Esophagus muscularis mucosa (tissue), 4 donors: ENCODE data around the gene PM20D2. TPM values are rescaled to one million over a fixed set of nuclear protein-coding genes. Genes with fewer than 3 reads are reported as not detected.

Experiments used
- DNase-seq: peaks from one replicate; pipeline ENCODE4 v3.0.0-alpha.2; 2017; ENCODE audit errors: extremely low spot score
- H3K27ac ChIP-seq, 4 donors: fragments of 200-600 bp; sonication (generic); replicated peaks in 1 of 4; 1 replicate in 3 of 4; 2 replicates in 1 of 4; pipeline ENCODE4 v1.5.1; 2016 to 2019; ENCODE audit warnings: mild to moderate bottlenecking in 1 of 4
- H3K27me3 ChIP-seq, 4 donors: fragments of 200-600 bp; sonication (generic); one replicate each; pipeline versions ENCODE4 v1.5.1 to v1.6.0; 2016 to 2019
- H3K36me3 ChIP-seq, 4 donors: fragments of 200-600 bp; sonication (generic); one replicate each; pipeline ENCODE4 v1.5.1; 2016 to 2019
- H3K4me1 ChIP-seq, 4 donors: fragments of 200-600 bp; sonication (generic); one replicate each; pipeline ENCODE4 v1.5.1; 2016 to 2019
- H3K4me3 ChIP-seq, 4 donors: fragments of 200-600 bp; sonication (generic); 1 replicate in 2 of 4; 2 replicates in 2 of 4; pipeline ENCODE4 v1.5.1; 2016 to 2019; ENCODE audit warnings: mild to moderate bottlenecking in 4 of 4, moderate library complexity in 1 of 4
- H3K9me3 ChIP-seq, 4 donors: fragments of 200-600 bp; sonication (generic); 1 replicate in 3 of 4; 2 replicates in 1 of 4; pipeline ENCODE4 v1.5.1; 2016 to 2019
- EP300 ChIP-seq: sonication (generic); formaldehyde crosslinking; IDR thresholded peaks from one replicate; pipeline ENCODE4 v1.6.1; 2017; ENCODE audit warnings: antibody characterized with exemption
- POLR2A ChIP-seq: fragments of 450-650 bp; IDR thresholded peaks from one replicate; pipeline ENCODE4 v1.6.1; 2017; ENCODE audit warnings: antibody characterized with exemption, moderate library complexity, mild to moderate bottlenecking, low read depth
- POLR2AphosphoS5 ChIP-seq, 2 donors: sonication (generic); formaldehyde crosslinking; IDR thresholded peaks; one replicate each; pipeline ENCODE4 v1.6.1; 2017; ENCODE audit warnings: antibody characterized with exemption in 2 of 2
- WGBS: methylation state at CpG from one replicate; pipeline ENCODE4 v1.1.5; 2018; 5-methylcytosine and 5-hydroxymethylcytosine counted together
- intact Hi-C: fragments of 100-400 bp; cut with DNase I; formaldehyde crosslinking; loops from one replicate; pipeline ENCODE4 v1.15.1; 2023
- total RNA-seq, 4 donors: library from RNA; depleted of rRNA; stranded (reverse); fragments of >200 nt; gene quantifications; one replicate each; pipeline versions ENCODE4 v1.1.0 to v1.2.1, GENCODE V29; 2016
- TF ChIP-seq, protein P1 (sequence below), 3 experiments: fragments of 200-600 bp in 2 of 3; fragments of 450-650 bp in 1 of 3; sonication (generic) in 2 of 3; IDR thresholded peaks; one replicate each; pipeline ENCODE4 v1.5.1; 2017 to 2019; ENCODE audit warnings: antibody characterized with exemption in 3 of 3, mild to moderate bottlenecking in 2 of 3, moderate library complexity in 1 of 3

The PM20D2 gene
- total RNA-seq, 4 donors from 2014 or later = 14.5 to 27.6 (median 23.7) TPM

GRCh38 chr6:89186762-89187161 is 40.9 kb downstream of the PM20D2 start:
- H3K36me3 ChIP-seq = no peaks in the 10 kb centered on the region
- no peak overlapping the region for H3K27ac ChIP-seq
- 92% methylated on average over 2 of the region's 2 CpGs for WGBS
- H3K9me3 ChIP-seq = no peaks in the 10 kb centered on the region
- no peak for DNase-seq
- TF ChIP-seq, protein P1, sequence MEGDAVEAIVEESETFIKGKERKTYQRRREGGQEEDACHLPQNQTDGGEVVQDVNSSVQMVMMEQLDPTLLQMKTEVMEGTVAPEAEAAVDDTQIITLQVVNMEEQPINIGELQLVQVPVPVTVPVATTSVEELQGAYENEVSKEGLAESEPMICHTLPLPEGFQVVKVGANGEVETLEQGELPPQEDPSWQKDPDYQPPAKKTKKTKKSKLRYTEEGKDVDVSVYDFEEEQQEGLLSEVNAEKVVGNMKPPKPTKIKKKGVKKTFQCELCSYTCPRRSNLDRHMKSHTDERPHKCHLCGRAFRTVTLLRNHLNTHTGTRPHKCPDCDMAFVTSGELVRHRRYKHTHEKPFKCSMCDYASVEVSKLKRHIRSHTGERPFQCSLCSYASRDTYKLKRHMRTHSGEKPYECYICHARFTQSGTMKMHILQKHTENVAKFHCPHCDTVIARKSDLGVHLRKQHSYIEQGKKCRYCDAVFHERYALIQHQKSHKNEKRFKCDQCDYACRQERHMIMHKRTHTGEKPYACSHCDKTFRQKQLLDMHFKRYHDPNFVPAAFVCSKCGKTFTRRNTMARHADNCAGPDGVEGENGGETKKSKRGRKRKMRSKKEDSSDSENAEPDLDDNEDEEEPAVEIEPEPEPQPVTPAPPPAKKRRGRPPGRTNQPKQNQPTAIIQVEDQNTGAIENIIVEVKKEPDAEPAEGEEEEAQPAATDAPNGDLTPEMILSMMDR (IDR thresholded peaks at IDR 0.05) = no peak
- no peak for TF ChIP-seq POLR2AphosphoS5 (IDR thresholded peaks at IDR 0.05)
- no peak for TF ChIP-seq EP300
- no peak for TF ChIP-seq POLR2A
- no peaks in the 10 kb centered on the region for H3K27me3 ChIP-seq
- H3K4me3 ChIP-seq = no peak overlapping the region
- no peaks in the 10 kb centered on the region for H3K4me1 ChIP-seq
- intact Hi-C loops = no loop called here

- H3K4me3 ChIP-seq = no peak overlapping the region
- DNase-seq = no peak
- no peaks in the 10 kb centered on the region for H3K9me3 ChIP-seq
- H3K27ac ChIP-seq = no peak overlapping the region
- WGBS = 94% methylated on average over 5 of the region's 5 CpGs
- TF ChIP-seq EP300 = no peak
- TF ChIP-seq POLR2A = no peak
- TF ChIP-seq POLR2AphosphoS5 (IDR thresholded peaks at IDR 0.05) = no peak
- TF ChIP-seq, protein P1 (IDR thresholded peaks at IDR 0.05) = no peak
- no peaks in the 10 kb centered on the region for H3K36me3 ChIP-seq
- intact Hi-C loops = no loop called here
- H3K27me3 ChIP-seq = no peaks in the 10 kb centered on the region
- no peaks in the 10 kb centered on the region for H3K4me1 ChIP-seq
These were observed 41.6 kb downstream of the PM20D2 start for GRCh38 chr6:89187504-89187903.

DNA sequence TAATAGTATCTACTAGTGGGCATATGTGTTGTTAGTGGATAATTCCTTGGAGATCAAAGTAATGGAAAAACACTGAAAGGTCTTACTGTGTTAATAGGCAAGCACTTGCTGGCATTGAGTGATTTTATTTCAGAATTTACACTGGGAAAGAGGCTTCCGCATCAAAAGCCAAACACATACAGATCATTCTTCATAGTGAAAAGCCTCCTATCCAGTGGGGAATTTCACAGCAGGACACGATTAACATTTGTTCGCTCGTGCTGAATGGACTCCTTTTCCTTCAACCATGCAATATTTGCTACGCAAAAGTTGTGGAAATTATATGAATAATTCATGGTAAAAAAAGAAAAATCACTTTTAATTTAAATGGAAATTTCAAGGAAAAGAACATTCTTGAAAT is 44.9 kb downstream of the PM20D2 start:
- TF ChIP-seq POLR2AphosphoS5 (IDR thresholded peaks at IDR 0.05) = no peak
- no peaks in the 10 kb centered on the region for H3K27me3 ChIP-seq
- 79% methylated on average over 5 of the region's 5 CpGs for WGBS
- DNase-seq = no peak
- no peak overlapping the region for H3K27ac ChIP-seq
- no peak overlapping the region for H3K4me3 ChIP-seq
- peaks cover 0 to 23% (median 19%) of the 10 kb centered on the region in 4 donors for H3K9me3 ChIP-seq
- H3K36me3 ChIP-seq = no peaks in the 10 kb centered on the region
- intact Hi-C loops = no loop called here
- no peaks in the 10 kb centered on the region for H3K4me1 ChIP-seq

DNA sequence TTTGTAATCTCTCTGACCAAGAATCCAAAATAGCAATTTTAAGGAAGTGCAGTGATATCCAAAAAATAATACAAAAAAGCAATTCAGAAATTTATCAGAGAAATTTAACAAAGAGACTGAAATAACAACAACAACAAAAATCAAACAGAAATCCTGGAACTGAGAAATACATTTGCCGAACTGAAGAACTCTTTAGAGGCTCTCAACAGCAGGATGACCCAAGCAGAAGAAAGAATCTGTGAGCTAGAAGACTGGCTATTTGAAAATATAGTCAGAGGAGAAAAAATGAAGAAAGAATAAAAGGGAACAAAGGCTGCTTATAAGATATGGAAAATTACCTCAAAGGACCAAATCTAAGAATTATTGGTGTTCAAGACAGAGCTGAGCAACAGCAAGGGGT is 48.7 kb downstream of the PM20D2 start:
- H3K4me1 ChIP-seq = no peaks in the 10 kb centered on the region
- WGBS = 85% methylated on average over 1 of the region's 1 CpG
- TF ChIP-seq POLR2AphosphoS5 (IDR thresholded peaks at IDR 0.05) (no peak), POLR2A (no peak)
- H3K27me3 ChIP-seq = no peaks in the 10 kb centered on the region
- no peak overlapping the region for H3K27ac ChIP-seq
- no peaks in the 10 kb centered on the region for H3K36me3 ChIP-seq
- intact Hi-C loops = no loop called here
- no peak overlapping the region for H3K4me3 ChIP-seq
- peaks cover 0 to 28% (median 22%) of the 10 kb centered on the region in 4 donors for H3K9me3 ChIP-seq
- DNase-seq = no peak

DNA sequence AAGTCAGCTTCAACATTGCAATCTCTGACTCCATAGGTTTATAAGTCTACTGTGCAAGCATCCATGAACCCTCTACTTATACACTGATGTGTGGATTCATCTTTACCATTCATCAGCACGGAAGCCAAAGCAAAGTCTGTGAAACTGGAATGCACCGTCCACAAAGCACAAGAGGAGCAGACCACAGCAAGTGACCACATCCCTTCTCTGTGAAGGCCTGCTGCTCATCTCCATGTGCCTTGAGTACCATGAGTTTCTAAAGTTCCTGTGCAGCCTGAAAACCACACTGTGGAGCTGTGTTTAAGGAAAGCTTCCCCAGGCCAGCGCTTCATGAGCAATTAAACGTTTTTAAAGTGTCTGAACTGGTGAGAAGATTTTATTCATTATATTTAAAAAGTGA is 51.3 kb downstream of the PM20D2 start:
- no peaks in the 10 kb centered on the region for H3K27me3 ChIP-seq
- no peak overlapping the region for H3K4me3 ChIP-seq
- no peak overlapping the region for H3K27ac ChIP-seq
- TF ChIP-seq, protein P1 (IDR thresholded peaks at IDR 0.05) = no peak
- TF ChIP-seq EP300 (no peak), POLR2A (no peak), POLR2AphosphoS5 (IDR thresholded peaks at IDR 0.05) (no peak)
- peaks cover 0 to 28% (median 22%) of the 10 kb centered on the region in 4 donors for H3K9me3 ChIP-seq
- intact Hi-C loops = no loop called here
- no peaks in the 10 kb centered on the region for H3K36me3 ChIP-seq
- H3K4me1 ChIP-seq = no peaks in the 10 kb centered on the region
- WGBS = 79% methylated on average over 2 of the region's 4 CpGs
- no peak for DNase-seq

GRCh38 chr6:89198235-89198634 is 52.4 kb downstream of the PM20D2 start:
- intact Hi-C loops = no loop called here
- Histone ChIP-seq H3K4me3 (no peak overlapping the region), H3K27ac (no peak overlapping the region), H3K4me1 (no peaks in the 10 kb centered on the region), H3K27me3 (no peaks in the 10 kb centered on the region), H3K36me3 (no peaks in the 10 kb centered on the region), H3K9me3 (peaks cover 0 to 28% (median 22%) of the 10 kb centered on the region in 4 donors)
- TF ChIP-seq, protein P1 (IDR thresholded peaks at IDR 0.05) = no peak
- TF ChIP-seq EP300 (no peak), POLR2A (no peak), POLR2AphosphoS5 (IDR thresholded peaks at IDR 0.05) (no peak)
- 90% methylated on average over 2 of the region's 7 CpGs for WGBS
- DNase-seq = no peak
